IMR-90 (cell line): Measurements from ENCODE around the gene TSC22D4. TPM values are rescaled to one million over a fixed set of nuclear protein-coding genes. Genes with fewer than 3 reads are reported as not detected.
"Not testable (repeated sequence)": the region's sequence is repeated elsewhere in the genome, so short reads cannot be mapped to it uniquely, and the experiment has no call there.

Experiments used
- ATAC-seq: fragments of 200-7000 bp; cut with Tn5 transposase; 2 replicates; pipeline ENCODE4 v1.9.1; 2020; ENCODE audit warnings: low read depth, mild to moderate bottlenecking, moderate library complexity
- BruUV-seq: library from RNA; stranded (reverse); fragments of 400-500 nt; replicated peaks from 2 replicates; lab custom pipeline; 2021; lab: Mats Ljungman, UMichigan
- CTCF ChIA-PET: fragments of 300-600 bp; formaldehyde crosslinking; extraction: SDS; loops from one replicate; lab custom pipeline; 2021; ENCODE audit warnings: antibody characterized with exemption; lab: Yijun Ruan, JAX
- POLR2A ChIA-PET: fragments of 300-600 bp; sonication (Branson Sonifier 250); formaldehyde crosslinking; loops from one replicate; lab custom pipeline; 2022; ENCODE audit warnings: antibody characterized with exemption; ENCODE audit not compliant: unreplicated experiment; lab: Charles Lee
- DNase-seq: peaks from one replicate; pipeline ENCODE4 v3.0.0; 2013
- H2AFZ ChIP-seq: replicated peaks from 2 replicates; pipeline ENCODE3; 2013; ENCODE audit warnings: low read length, mild to moderate bottlenecking; ENCODE audit not compliant: poor library complexity
- H2AK5ac ChIP-seq: 2 replicates; pipeline ENCODE4 v1.6.1; 2013; ENCODE audit warnings: low read depth, low read length, inconsistent platforms
- H2AK9ac ChIP-seq: replicated peaks from 2 replicates; pipeline ENCODE3; 2013; ENCODE audit warnings: mild to moderate bottlenecking, low read depth, low read length, moderate library complexity; ENCODE audit not compliant: poor library complexity
- H2BK120ac ChIP-seq: 2 replicates; pipeline ENCODE4 v1.6.1; 2013; ENCODE audit warnings: low read depth, low read length, inconsistent platforms
- H2BK15ac ChIP-seq: 3 replicates; pipeline ENCODE4 v1.6.1; 2013; ENCODE audit warnings: low read depth, low read length, inconsistent platforms
- H2BK20ac ChIP-seq: 2 replicates; pipeline ENCODE4 v1.6.1; 2013; ENCODE audit warnings: low read depth, mild to moderate bottlenecking, inconsistent platforms, low read length, moderate library complexity
- H2BK5ac ChIP-seq: 2 replicates; pipeline ENCODE4 v1.6.1; 2013; ENCODE audit warnings: mild to moderate bottlenecking, low read depth, low read length, inconsistent platforms; ENCODE audit not compliant: poor library complexity, severe bottlenecking
- H3K14ac ChIP-seq: replicated peaks from 2 replicates; pipeline ENCODE4 v1.6.1; 2013; ENCODE audit warnings: low read depth, low read length, inconsistent platforms
- H3K18ac ChIP-seq: 2 replicates; pipeline ENCODE4 v1.6.1; 2013; ENCODE audit warnings: low read depth, low read length, control low read depth
- H3K23ac ChIP-seq: 2 replicates; pipeline ENCODE4 v1.6.1; 2013; ENCODE audit warnings: low read depth, low read length, inconsistent platforms
- H3K27ac ChIP-seq: 2 replicates; pipeline ENCODE4 v1.5.1; 2013; ENCODE audit warnings: mild to moderate bottlenecking, control low read depth, low read length; ENCODE audit not compliant: insufficient read depth
- H3K27me3 ChIP-seq: 2 replicates; pipeline ENCODE4 v1.6.1; 2013; ENCODE audit warnings: low read length; ENCODE audit not compliant: control insufficient read depth, insufficient read depth
- H3K36me3 ChIP-seq: 2 replicates; pipeline ENCODE4 v1.6.1; 2013; ENCODE audit warnings: low read length, mixed read lengths; ENCODE audit not compliant: control insufficient read depth, insufficient read depth
- H3K4ac ChIP-seq: 2 replicates; pipeline ENCODE4 v1.6.1; 2013; ENCODE audit warnings: low read depth, low read length, inconsistent platforms
- H3K4me1 ChIP-seq: 2 replicates; pipeline ENCODE4 v1.6.1; 2013; ENCODE audit warnings: low read length, mixed read lengths; ENCODE audit not compliant: control insufficient read depth, insufficient read depth
- H3K4me2 ChIP-seq: 2 replicates; pipeline ENCODE4 v1.6.1; 2013; ENCODE audit warnings: low read depth, mild to moderate bottlenecking, control low read depth, low read length, moderate library complexity
- H3K4me3 ChIP-seq: 2 replicates; pipeline ENCODE4 v1.5.1; 2013; ENCODE audit warnings: low read depth, mild to moderate bottlenecking, control low read depth, low read length, moderate library complexity; ENCODE audit not compliant: insufficient read depth
- H3K56ac ChIP-seq: 2 replicates; pipeline ENCODE4 v1.6.1; 2013; ENCODE audit warnings: low read length, inconsistent platforms; ENCODE audit not compliant: insufficient read depth; ENCODE audit errors: extremely low read depth
- H3K79me1 ChIP-seq, 2 experiments: 2 replicates each; pipeline ENCODE4 v1.6.1; 2013; ENCODE audit warnings: low read length in 2 of 2, inconsistent platforms in 1 of 2, low read depth in 1 of 2
- H3K9ac ChIP-seq: 2 replicates; pipeline ENCODE4 v1.6.1; 2013; ENCODE audit warnings: low read depth, low read length, control low read depth
- H3K9me1 ChIP-seq: 2 replicates; pipeline ENCODE4 v1.6.1; 2013; ENCODE audit warnings: low read length, inconsistent platforms; ENCODE audit not compliant: insufficient read depth
- H3K9me3 ChIP-seq: 2 replicates; pipeline ENCODE4 v1.6.1; 2013; ENCODE audit warnings: low read length; ENCODE audit not compliant: control insufficient read depth, insufficient read depth
- H4K20me1 ChIP-seq: 2 replicates; pipeline ENCODE4 v1.6.1; 2013; ENCODE audit warnings: low read length, inconsistent platforms; ENCODE audit not compliant: insufficient read depth
- H4K5ac ChIP-seq: 2 replicates; pipeline ENCODE4 v1.6.1; 2013; ENCODE audit warnings: mild to moderate bottlenecking, low read depth, low read length, control low read depth
- H4K8ac ChIP-seq, 2 experiments: 2 replicates each; pipeline ENCODE4 v1.6.1; 2013; ENCODE audit warnings: low read depth in 2 of 2, low read length in 2 of 2, control low read depth in 1 of 2, inconsistent platforms in 1 of 2
- H4K91ac ChIP-seq: 2 replicates; pipeline ENCODE4 v1.6.1; 2013; ENCODE audit warnings: low read depth, low read length, inconsistent platforms; ENCODE audit not compliant: insufficient read depth
- CEBPB ChIP-seq: IDR thresholded peaks from 2 replicates; pipeline ENCODE4 v1.6.1; 2012; ENCODE audit warnings: low read depth, low read length, improper control_type of control experiment
- CHD1 ChIP-seq: IDR thresholded peaks from 2 replicates; pipeline ENCODE4 v1.6.1; 2012; ENCODE audit warnings: low read depth, low read length, improper control_type of control experiment
- RCOR1 ChIP-seq: IDR thresholded peaks from 2 replicates; pipeline ENCODE4 v1.6.1; 2012; ENCODE audit warnings: mild to moderate bottlenecking, low read length, improper control_type of control experiment; ENCODE audit not compliant: insufficient replicate concordance
- WGBS, 2 experiments: methylation state at CpG; one replicate each; pipeline versions ENCODE4 v1.1.5 to v1.1.7; 2013; ENCODE audit warnings: missing lambda C conversion rate in 2 of 2; ENCODE audit not compliant: insufficient read length in 1 of 2; ENCODE audit errors: extremely low coverage in 2 of 2; 5-methylcytosine and 5-hydroxymethylcytosine counted together
- dilution Hi-C: fragments of 300-500 bp; cut with HindIII; formaldehyde crosslinking; loops from one replicate; pipeline ENCODE4 v1.14.3; 2018; ENCODE audit warnings: low sequenced_read_pairs; ENCODE audit not compliant: unreplicated experiment
- in situ Hi-C: fragments of 300-500 bp; cut with MboI; formaldehyde crosslinking; loops from 3 replicates; pipeline ENCODE4 v1.14.3; 2019; ENCODE audit warnings: low sequenced_read_pairs, inconsistent platforms, mixed read lengths
- intact Hi-C: fragments of 100-400 bp; cut with micrococcal nuclease; formaldehyde crosslinking; loops from 2 replicates; pipeline ENCODE4 v1.10.0; 2022
- polyA plus RNA-seq, 3 experiments: library from polyadenylated mRNA; depleted of rRNA; stranded (reverse); fragments of >200 nt; gene quantifications; 2 replicates each; pipeline ENCODE4 v1.2.3, GENCODE V29; 2012; ENCODE audit warnings: low replicate concordance in 1 of 3
- total RNA-seq: library from RNA; depleted of rRNA; stranded (reverse); fragments of >200 nt; gene quantifications from 2 replicates; pipeline ENCODE4 v1.2.3, GENCODE V29; 2012
- TF ChIP-seq, protein P1 (sequence below): fragments of 150-350 bp; IDR thresholded peaks from 2 replicates; pipeline ENCODE4 v1.6.1; 2017; ENCODE audit warnings: mild to moderate bottlenecking, antibody characterized with exemption, low read length, low read depth

Gene TSC22D4
- total and polyA plus RNA-seq, 2 of the 4 experiments (the other 2 are of a cell fraction): 9.3 to 29.9 TPM

DNA sequence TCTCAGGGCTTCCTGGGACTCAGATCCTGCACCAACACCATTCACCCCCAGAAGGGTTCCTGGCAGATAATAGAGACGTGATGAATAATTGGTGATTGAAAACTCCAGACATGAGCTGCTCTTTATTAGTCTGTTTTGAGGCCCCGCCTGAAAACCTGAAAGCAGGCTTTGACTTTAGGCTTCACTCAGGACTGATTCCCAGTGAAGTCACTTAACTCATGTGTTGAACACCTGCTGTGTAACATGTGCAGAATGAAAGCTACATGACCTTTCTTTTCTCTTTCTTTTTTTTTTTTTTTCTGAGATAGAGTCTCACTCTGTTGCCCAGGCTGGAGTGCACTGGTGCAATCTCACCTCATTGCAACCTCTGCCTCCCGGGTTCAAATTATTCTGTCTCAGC lies 23.8 kb downstream of the TSC22D4 start:
- Histone ChIP-seq H3K14ac (no peak overlapping the region), H3K9me1 (peaks cover 3% of the 10 kb centered on the region; the same call in 1 of the 2 replicates), H3K27ac (no peak overlapping the region), H2BK15ac (no peak overlapping the region), H3K36me3 (no peaks in the 10 kb centered on the region), H3K79me1 (no peaks in the 10 kb centered on the region), H2BK5ac (no peak overlapping the region), H2BK120ac (no peak overlapping the region), H3K9me3 (no peaks in the 10 kb centered on the region), H4K20me1 (no peaks in the 10 kb centered on the region), H3K56ac (no peak overlapping the region), H3K4me3 (no peak overlapping the region), H4K5ac (no peak overlapping the region), H3K4me1 (peaks cover 1% of the 10 kb centered on the region; the same call in 1 of the 2 replicates), H2AK5ac (no peak overlapping the region), H2AK9ac (no peak overlapping the region), H3K27me3 (no peaks in the 10 kb centered on the region), H3K4ac (no peak overlapping the region), H4K8ac (no peak overlapping the region), H3K18ac (no peak overlapping the region), H3K4me2 (no peak overlapping the region), H4K91ac (no peak overlapping the region), H3K9ac (no peak overlapping the region), H3K23ac (no peak overlapping the region), H2BK20ac (no peak overlapping the region), H2AFZ (no peak overlapping the region)
- intact Hi-C loops (no loop called here), in situ Hi-C loops (loop anchor here (25.0 kb wide), 1 partner anchor 407 kb away; the partner anchor contains the start of genes SLC12A9 and TRIP6), dilution Hi-C loops (no loop called here)
- ChIA-PET POLR2A (no interaction called here), CTCF (interaction anchor here (0.6 to 1.6 kb wide), 3 partner anchors 10 to 371 kb away, joined by 3 to 4 read pairs (median 3); no protein-coding TSS in a partner anchor)
- DNase-seq (no peak), ATAC-seq (no peak)
- no TSS peak for BruUV-seq
- 100% methylated on average over 1 of the region's 3 CpGs; no CpG with 5 or more reads in 1 of the 2 experiments for WGBS, 2 experiments
- TF ChIP-seq, protein P1, sequence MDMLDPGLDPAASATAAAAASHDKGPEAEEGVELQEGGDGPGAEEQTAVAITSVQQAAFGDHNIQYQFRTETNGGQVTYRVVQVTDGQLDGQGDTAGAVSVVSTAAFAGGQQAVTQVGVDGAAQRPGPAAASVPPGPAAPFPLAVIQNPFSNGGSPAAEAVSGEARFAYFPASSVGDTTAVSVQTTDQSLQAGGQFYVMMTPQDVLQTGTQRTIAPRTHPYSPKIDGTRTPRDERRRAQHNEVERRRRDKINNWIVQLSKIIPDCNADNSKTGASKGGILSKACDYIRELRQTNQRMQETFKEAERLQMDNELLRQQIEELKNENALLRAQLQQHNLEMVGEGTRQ: no peak
- TF ChIP-seq CHD1 (no peak), RCOR1 (no peak), CEBPB (no peak)

DNA sequence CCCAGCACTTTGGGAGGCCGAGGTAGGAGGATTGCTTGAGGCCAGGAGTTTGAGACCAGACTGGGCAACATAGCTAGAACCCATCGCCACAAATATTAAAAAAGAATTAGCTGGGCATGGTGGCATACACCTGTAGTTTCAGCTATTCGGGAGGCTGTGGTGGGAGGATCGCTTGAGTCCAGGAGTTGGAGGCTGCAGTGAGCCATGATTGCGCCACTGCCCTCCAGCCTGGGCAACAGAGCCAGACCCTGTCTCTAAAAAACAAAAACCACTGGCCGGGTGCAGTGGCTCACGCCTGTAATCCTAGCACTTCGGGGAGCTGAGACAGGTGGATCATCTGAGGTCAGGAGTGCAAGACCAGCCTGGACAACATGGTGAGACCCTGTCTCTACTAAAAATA lies 25.2 kb downstream of the TSC22D4 start:
- H3K4me1 ChIP-seq, H3K4ac ChIP-seq, BruUV-seq, H4K5ac ChIP-seq, H3K9me1 ChIP-seq, H3K9me3 ChIP-seq, H3K36me3 ChIP-seq, H3K9ac ChIP-seq, H3K27me3 ChIP-seq, H3K79me1 ChIP-seq, H2AK5ac ChIP-seq, H3K14ac ChIP-seq, H3K4me3 ChIP-seq, ATAC-seq, DNase-seq, H4K8ac ChIP-seq, H2BK15ac ChIP-seq, H3K56ac ChIP-seq, H3K4me2 ChIP-seq, H2AK9ac ChIP-seq, H3K18ac ChIP-seq, H2BK5ac ChIP-seq, H4K20me1 ChIP-seq, H2AFZ ChIP-seq, H3K23ac ChIP-seq, H2BK20ac ChIP-seq, H2BK120ac ChIP-seq, dilution Hi-C loops, intact Hi-C loops, H3K27ac ChIP-seq, H4K91ac ChIP-seq: not testable (repeated sequence)
- ChIA-PET POLR2A (interaction anchor here (0.6 kb wide), 1 partner anchor 1252 kb away, joined by 5 read pairs; no protein-coding TSS in a partner anchor), CTCF (interaction anchor here (0.9 kb wide), 1 partner anchor 110 kb away, joined by 9 read pairs; no protein-coding TSS in a partner anchor)
- WGBS, 2 experiments: 92% methylated on average over 2 of the region's 8 CpGs; no CpG with 5 or more reads in 1 of the 2 experiments
- in situ Hi-C loops: loop anchor here (25.0 kb wide), 1 partner anchor 408 kb away; the partner anchor contains the start of genes SLC12A9 and TRIP6
